Stimulated activated naive B cell treated with anti-CD40 and anti-IgM and Interleukin-4, amounts not matched to agents 10 μg/mL and 1 μg/mL and 100 μg/mL, for 72 hours (primary cell): Measurements from ENCODE around the gene SLC22A5.
"Not testable (repeated sequence)": the region's sequence is repeated elsewhere in the genome, so short reads cannot be mapped to it uniquely, and the experiment has no call there.

ENCODE experiments used
- ATAC-seq, 2 donors: fragments of 150-1000 bp; cut with Tn5 transposase; replicated peaks; 2 replicates each; pipeline ENCODE4 v1.10.0; 2021; ENCODE audit warnings: moderate library complexity in 1 of 2
- DNase-seq: peaks from one replicate; pipeline ENCODE4 v3.0.0; 2021
- H3K27ac Mint-ChIP-seq: one replicate; pipeline ENCODE4 v1.8.0; 2022; ENCODE audit warnings: mild to moderate bottlenecking, mixed read lengths
- H3K27me3 Mint-ChIP-seq, 2 donors: one replicate each; pipeline ENCODE4 v1.8.0; 2022; ENCODE audit warnings: mixed read lengths in 2 of 2
- H3K36me3 Mint-ChIP-seq, 2 donors: one replicate each; pipeline ENCODE4 v1.8.0; 2022; ENCODE audit warnings: mixed read lengths in 2 of 2, mild to moderate bottlenecking in 1 of 2
- H3K4me1 Mint-ChIP-seq, 2 donors: one replicate each; pipeline ENCODE4 v1.8.0; 2022; ENCODE audit warnings: mixed read lengths in 2 of 2, mild to moderate bottlenecking in 1 of 2
- H3K4me3 Mint-ChIP-seq, 2 donors: one replicate each; pipeline ENCODE4 v1.8.0; 2022; ENCODE audit warnings: mild to moderate bottlenecking in 2 of 2, mixed read lengths in 2 of 2, moderate library complexity in 1 of 2
- H3K9me3 Mint-ChIP-seq, 2 donors: one replicate each; pipeline ENCODE4 v1.8.0; 2022; ENCODE audit warnings: mixed read lengths in 2 of 2, mild to moderate bottlenecking in 1 of 2

Gene SLC22A5

GRCh38 chr5:132388244-132389050 is 18.9 kb downstream of the SLC22A5 start:
- Mint-ChIP-seq H3K9me3 (no peaks in the 10 kb centered on the region), H3K36me3 (peaks cover 4 to 20% of the 10 kb centered on the region in 2 donors), H3K4me1 (peaks cover 18 to 35% of the 10 kb centered on the region in 2 donors), H3K27ac (no peak overlapping the region), H3K4me3 (no peak overlapping the region), H3K27me3 (no peaks in the 10 kb centered on the region)
- no peak for ATAC-seq
- no peak for DNase-seq

GRCh38 chr5:132389051-132389331 is 19.5 kb downstream of the SLC22A5 start:
- Mint-ChIP-seq H3K4me3 (no peak overlapping the region), H3K4me1 (peaks cover 18 to 39% of the 10 kb centered on the region in 2 donors), H3K9me3 (no peaks in the 10 kb centered on the region), H3K27ac (no peak overlapping the region), H3K27me3 (no peaks in the 10 kb centered on the region), H3K36me3 (peaks cover 6 to 23% of the 10 kb centered on the region in 2 donors)
- ATAC-seq (no peak), DNase-seq (no peak)

- Mint-ChIP-seq H3K9me3 (no peaks in the 10 kb centered on the region), H3K36me3 (peaks cover 6 to 23% of the 10 kb centered on the region in 2 donors), H3K4me3 (no peak overlapping the region), H3K27ac (no peak overlapping the region), H3K27me3 (no peaks in the 10 kb centered on the region), H3K4me1 (peaks cover 24 to 45% of the 10 kb centered on the region in 2 donors)
- no peak for ATAC-seq
- DNase-seq, result no peak
Measured at GRCh38 chr5:132389585-132390286, 20.2 kb downstream of the SLC22A5 start.

- peaks cover 30 to 47% of the 10 kb centered on the region in 2 donors for H3K4me1 Mint-ChIP-seq
- ATAC-seq (no peak), DNase-seq (no peak)
- no peak overlapping the region for H3K4me3 Mint-ChIP-seq
- no peaks in the 10 kb centered on the region for H3K27me3 Mint-ChIP-seq
- peaks cover 6 to 32% of the 10 kb centered on the region in 2 donors for H3K36me3 Mint-ChIP-seq
- H3K27ac Mint-ChIP-seq, result no peak overlapping the region
- H3K9me3 Mint-ChIP-seq, result no peaks in the 10 kb centered on the region
Measured at GRCh38 chr5:132391247-132391646, 21.7 kb downstream of the SLC22A5 start.

GRCh38 chr5:132391870-132392269 is 22.4 kb downstream of the SLC22A5 start:
- Mint-ChIP-seq H3K36me3 (peaks cover 6 to 32% of the 10 kb centered on the region in 2 donors), H3K27me3 (no peaks in the 10 kb centered on the region), H3K9me3 (no peaks in the 10 kb centered on the region), H3K27ac (no peak overlapping the region), H3K4me1 (peaks cover 24 to 42% of the 10 kb centered on the region in 2 donors), H3K4me3 (no peak overlapping the region)
- no peak for DNase-seq
- no peak for ATAC-seq

GRCh38 chr5:132392411-132392810 is 22.9 kb downstream of the SLC22A5 start:
- H3K27ac Mint-ChIP-seq, result no peak overlapping the region
- H3K4me3 Mint-ChIP-seq, result no peak overlapping the region
- no peaks in the 10 kb centered on the region for H3K27me3 Mint-ChIP-seq
- DNase-seq, result no peak
- H3K36me3 Mint-ChIP-seq, result peaks cover 6 to 32% of the 10 kb centered on the region in 2 donors
- no peak for ATAC-seq
- peaks cover 23 to 37% of the 10 kb centered on the region in 2 donors for H3K4me1 Mint-ChIP-seq
- H3K9me3 Mint-ChIP-seq, result no peaks in the 10 kb centered on the region

GRCh38 chr5:132392978-132393825 is 23.7 kb downstream of the SLC22A5 start:
- H3K27ac Mint-ChIP-seq, result no peak overlapping the region

GRCh38 chr5:132394667-132395259 is 25.3 kb downstream of the SLC22A5 start:
- peak overlapping the region; percentile 71 for H3K27ac Mint-ChIP-seq

More at GRCh38 chr5:132392978-132393825, 23.7 kb downstream of the SLC22A5 start:
- no peak overlapping the region for H3K4me3 Mint-ChIP-seq
- H3K4me1 Mint-ChIP-seq, result peaks cover 21 to 29% of the 10 kb centered on the region in 2 donors
- ATAC-seq (no peak), DNase-seq (no peak)
- H3K9me3 Mint-ChIP-seq, result no peaks in the 10 kb centered on the region
- peaks cover 6 to 32% of the 10 kb centered on the region in 2 donors for H3K36me3 Mint-ChIP-seq
- H3K27me3 Mint-ChIP-seq, result no peaks in the 10 kb centered on the region

GRCh38 chr5:132396589-132397031 is 27.1 kb downstream of the SLC22A5 start:
- Mint-ChIP-seq H3K27ac (no peak overlapping the region), H3K9me3 (no peaks in the 10 kb centered on the region), H3K27me3 (no peaks in the 10 kb centered on the region), H3K4me3 (no peak overlapping the region), H3K4me1 (peaks cover 28 to 40% of the 10 kb centered on the region in 2 donors), H3K36me3 (peaks cover 4 to 22% of the 10 kb centered on the region in 2 donors)
- DNase-seq, result no peak
- no peak for ATAC-seq

More at GRCh38 chr5:132394667-132395259, 25.3 kb downstream of the SLC22A5 start:
- Mint-ChIP-seq H3K36me3 (peaks cover 4 to 24% of the 10 kb centered on the region in 2 donors), H3K9me3 (no peaks in the 10 kb centered on the region), H3K4me3 (peak overlapping the region in 1 of 2 donors; percentile 18), H3K27me3 (no peaks in the 10 kb centered on the region), H3K4me1 (peaks cover 23 to 29% of the 10 kb centered on the region in 2 donors)
- DNase-seq (no peak), ATAC-seq (peak; percentile 70 to 80)

GRCh38 chr5:132397224-132397623 is 27.7 kb downstream of the SLC22A5 start:
- Mint-ChIP-seq H3K4me3 (no peak overlapping the region), H3K4me1 (peaks cover 31 to 45% of the 10 kb centered on the region in 2 donors), H3K27me3 (no peaks in the 10 kb centered on the region), H3K9me3 (no peaks in the 10 kb centered on the region), H3K27ac (no peak overlapping the region), H3K36me3 (peaks cover 4 to 21% of the 10 kb centered on the region in 2 donors)
- DNase-seq, result no peak
- no peak for ATAC-seq

- H3K4me3 Mint-ChIP-seq, H3K27ac Mint-ChIP-seq, ATAC-seq, H3K9me3 Mint-ChIP-seq, DNase-seq, H3K27me3 Mint-ChIP-seq: not testable (repeated sequence)
- H3K4me1 Mint-ChIP-seq, result peaks cover 33 to 48% of the 10 kb centered on the region in 2 donors
- H3K36me3 Mint-ChIP-seq, result peaks cover 4 to 18% of the 10 kb centered on the region in 2 donors
Measured at GRCh38 chr5:132397936-132398675, 28.6 kb downstream of the SLC22A5 start.

- not testable (repeated sequence) for H3K9me3 Mint-ChIP-seq, H3K27ac Mint-ChIP-seq, DNase-seq
Measured at GRCh38 chr5:132404041-132404440, 34.5 kb downstream of the SLC22A5 start.

GRCh38 chr5:132405646-132406045 is 36.1 kb downstream of the SLC22A5 start:
- H3K4me3 Mint-ChIP-seq, result no peak overlapping the region
- DNase-seq (no peak), ATAC-seq (no peak)
- no peaks in the 10 kb centered on the region for H3K27me3 Mint-ChIP-seq
- peaks cover 4 to 6% of the 10 kb centered on the region in 2 donors for H3K36me3 Mint-ChIP-seq
- no peak overlapping the region for H3K27ac Mint-ChIP-seq
- peaks cover 0 to 3% of the 10 kb centered on the region in 2 donors for H3K9me3 Mint-ChIP-seq
- peaks cover 24 to 29% of the 10 kb centered on the region in 2 donors for H3K4me1 Mint-ChIP-seq

More at GRCh38 chr5:132404041-132404440, 34.5 kb downstream of the SLC22A5 start:
- ATAC-seq, H3K36me3 Mint-ChIP-seq, H3K27me3 Mint-ChIP-seq, H3K4me3 Mint-ChIP-seq: not testable (repeated sequence)
- peaks cover 19 to 27% of the 10 kb centered on the region in 2 donors for H3K4me1 Mint-ChIP-seq
